Measurements from ENCODE around the gene ALX4.
A peak's percentile ranks its signal among the peaks of the same experiment; 100 is the strongest.

ALX4 gene

DNA sequence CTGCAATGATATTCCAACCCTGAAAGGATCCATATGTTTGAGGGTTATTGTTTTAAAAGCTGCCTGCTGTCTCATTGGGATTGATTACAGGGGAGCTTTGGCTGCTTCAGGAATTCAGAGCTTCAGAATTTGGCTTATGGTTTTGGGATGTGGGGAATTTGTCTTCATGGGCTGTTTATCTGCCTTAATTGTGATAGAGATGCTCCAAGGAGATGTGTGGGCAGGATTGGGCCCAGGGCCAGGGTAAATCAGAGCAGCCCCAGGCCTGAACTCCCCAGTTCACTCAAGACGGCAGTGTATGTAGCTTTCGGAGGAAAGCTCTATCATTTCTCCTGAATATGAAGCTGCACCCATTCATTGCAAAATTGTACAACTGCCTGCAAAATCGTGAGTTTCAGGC is 88.5 kb downstream of the ALX4 start:
- Histone ChIP-seq H3K36me3 (ENCODE audit: control insufficient read depth, insufficient read depth, low read length) (no peaks in the 10 kb centered on the region), H3K9me3 (ENCODE audit: control insufficient read depth, low read length) (no peaks in the 10 kb centered on the region), H3K4me1 (ENCODE audit: control insufficient read depth, insufficient read depth, low read length, poor library complexity, severe bottlenecking) (peaks cover 3% of the 10 kb centered on the region), H3K4me3 (ENCODE audit: extremely low read depth, insufficient read depth, low read length, poor library complexity, severe bottlenecking) (no peak overlapping the region), H3K27ac (ENCODE audit: low read depth, low read length, severe bottlenecking) (no peak overlapping the region)
- WGBS, 2 experiments (ENCODE audit: insufficient coverage in 2 of 2) = 86 to 100% methylated on average over 1 to 3 of the region's 3 CpGs

GRCh38 chr11:44219830-44220796 is 89.8 kb downstream of the ALX4 start:
- no peak overlapping the region for H3K4me3 ChIP-seq (ENCODE audit: extremely low read depth, insufficient read depth, low read length, poor library complexity, severe bottlenecking)
- no peaks in the 10 kb centered on the region for H3K36me3 ChIP-seq (ENCODE audit: control insufficient read depth, insufficient read depth, low read length)
- peaks cover 3% of the 10 kb centered on the region for H3K4me1 ChIP-seq (ENCODE audit: control insufficient read depth, insufficient read depth, low read length, poor library complexity, severe bottlenecking)
- WGBS, 2 experiments (ENCODE audit: insufficient coverage in 2 of 2) = 86 to 94% methylated on average over 2 of the region's 4 CpGs
- no peaks in the 10 kb centered on the region for H3K9me3 ChIP-seq (ENCODE audit: control insufficient read depth, low read length)
- H3K27ac ChIP-seq (ENCODE audit: low read depth, low read length, severe bottlenecking) = peak overlapping the region; percentile 10

- WGBS, 2 experiments (ENCODE audit: insufficient coverage in 2 of 2) = no CpG with 5 or more reads among the region's 1 CpG
- H3K9me3 ChIP-seq (ENCODE audit: control insufficient read depth, low read length) = peaks cover 2% of the 10 kb centered on the region
- H3K27ac ChIP-seq (ENCODE audit: low read depth, low read length, severe bottlenecking) = no peak overlapping the region
- peaks cover 3% of the 10 kb centered on the region for H3K4me1 ChIP-seq (ENCODE audit: control insufficient read depth, insufficient read depth, low read length, poor library complexity, severe bottlenecking)
- no peaks in the 10 kb centered on the region for H3K36me3 ChIP-seq (ENCODE audit: control insufficient read depth, insufficient read depth, low read length)
- H3K4me3 ChIP-seq (ENCODE audit: extremely low read depth, insufficient read depth, low read length, poor library complexity, severe bottlenecking) = no peak overlapping the region
These were observed 92.5 kb downstream of the ALX4 start for GRCh38 chr11:44217432-44217831.

DNA sequence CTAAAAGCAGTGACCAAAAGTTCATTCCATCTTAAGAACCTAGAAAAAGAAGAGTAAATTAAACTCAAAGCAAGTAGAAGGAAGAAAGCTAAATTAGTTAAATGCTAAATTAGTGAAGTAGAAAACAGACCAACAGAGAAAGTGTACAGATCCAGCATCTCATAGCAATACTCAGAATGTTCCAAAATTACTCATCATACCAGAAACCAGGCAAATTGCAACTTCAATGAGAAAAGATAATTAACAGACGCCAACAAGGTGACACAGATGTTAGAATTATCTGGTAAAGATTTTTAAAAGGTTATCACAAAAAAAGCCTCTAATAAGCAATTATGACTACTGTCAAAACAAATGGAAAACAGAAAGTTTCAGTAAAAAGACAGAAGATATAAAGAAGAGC is 96.8 kb downstream of the ALX4 start:
- no peak overlapping the region for H3K27ac ChIP-seq (ENCODE audit: low read depth, low read length, severe bottlenecking)
- H3K4me1 ChIP-seq (ENCODE audit: control insufficient read depth, insufficient read depth, low read length, poor library complexity, severe bottlenecking) = no peaks in the 10 kb centered on the region
- H3K4me3 ChIP-seq (ENCODE audit: extremely low read depth, insufficient read depth, low read length, poor library complexity, severe bottlenecking) = no peak overlapping the region
- H3K36me3 ChIP-seq (ENCODE audit: control insufficient read depth, insufficient read depth, low read length) = no peaks in the 10 kb centered on the region
- no CpG with 5 or more reads among the region's 1 CpG for WGBS, 2 experiments (ENCODE audit: insufficient coverage in 2 of 2)
- H3K9me3 ChIP-seq (ENCODE audit: control insufficient read depth, low read length) = peaks cover 4% of the 10 kb centered on the region

GRCh38 chr11:44212128-44212527 is 97.8 kb downstream of the ALX4 start:
- no CpG with 5 or more reads among the region's 6 CpGs for WGBS, 2 experiments (ENCODE audit: insufficient coverage in 2 of 2)
- no peak overlapping the region for H3K27ac ChIP-seq (ENCODE audit: low read depth, low read length, severe bottlenecking)

More at GRCh38 chr11:44212128-44212527, 97.8 kb downstream of the ALX4 start:
- Histone ChIP-seq H3K4me1 (ENCODE audit: control insufficient read depth, insufficient read depth, low read length, poor library complexity, severe bottlenecking) (no peaks in the 10 kb centered on the region), H3K4me3 (ENCODE audit: extremely low read depth, insufficient read depth, low read length, poor library complexity, severe bottlenecking) (no peak overlapping the region), H3K36me3 (ENCODE audit: control insufficient read depth, insufficient read depth, low read length) (peaks cover 6% of the 10 kb centered on the region), H3K9me3 (ENCODE audit: control insufficient read depth, low read length) (peaks cover 4% of the 10 kb centered on the region)
